Heart left ventricle (tissue), 13 donors: ENCODE data around the gene SLC16A7.

ENCODE experiments used
- CTCF ChIP-seq, 12 donors: fragments of 200-600 bp; sonication (generic) in 4 of 12; IDR thresholded peaks; one replicate each; pipeline versions ENCODE4 v1.5.0 to v1.8.0; 2018 to 2022; ENCODE audit warnings: antibody characterized with exemption in 12 of 12, mild to moderate bottlenecking in 5 of 12
- POLR2A ChIP-seq, 2 donors: fragments of 450-650 bp; IDR thresholded peaks; one replicate each; pipeline ENCODE4 v1.6.1; 2017; ENCODE audit warnings: antibody characterized with exemption in 2 of 2, mild to moderate bottlenecking in 2 of 2, moderate library complexity in 2 of 2
- donor health status: ischemic (EF 13 %, LVEDD 7.1; RV severe dilation, severe dysfunction).
- donor health status: DM: no; HTN: yes; CAD: no.
- donor health status: DM: no; HTN: no; CAD: no.
- donor health status: ischemic (EF 25% LVEDD 6.9; RV normal size, moderate dysfunction).
- donor health status: ischemic (EF 25% LVEDD 5.7; RV mildly dilated, moderate dysfunction).
- donor health status: ischemic (EF 35%, LVEDD 5.7; RV mildly dilated, moderate dysfunction).
- donor health status: nonischemic (EF 11% LVEDD 7.7; RV severe dilation, severe dysfunction).
- donor health status: DM: yes; HTN: yes; CAD: no.
- donor health status: PGD.
- donor health status: ischemic (EF 29% LVEDD 5.4; RV normal size, mild dysfunction).
- donor health status: nonischemic (EF 23%, LVEDD 6.1; RV moderate dilation, normal function).

GRCh38 chr12:59657711-59658110 lies 61.9 kb downstream of the SLC16A7 start:
- TF ChIP-seq CTCF (IDR thresholded peaks at IDR 0.05) (no peak), POLR2A (IDR thresholded peaks at IDR 0.05) (no peak)
